ENCODE data around the gene DIP2B.

Gene DIP2B

GRCh38 chr12:50625029-50625925 is 120.5 kb downstream of the DIP2B start:
- Histone ChIP-seq H2AFZ (ENCODE audit: low read depth, low read length) (no peak overlapping the region), H3K79me2 (ENCODE audit: low read length) (no peaks in the 10 kb centered on the region), H4K20me1 (ENCODE audit: insufficient read depth, low read length) (no peaks in the 10 kb centered on the region), H3K4me3 (ENCODE audit: low read length) (no peak overlapping the region), H3K27me3 (ENCODE audit: low read depth, low read length) (no peaks in the 10 kb centered on the region), H3K27ac (ENCODE audit: low read length) (no peak overlapping the region), H3K9me3 (ENCODE audit: insufficient read depth, low read length) (no peaks in the 10 kb centered on the region), H3K4me2 (ENCODE audit: low read length) (peak overlapping the region; percentile 25; the same call in 1 of the 2 replicates), H3K36me3 (replicated peaks; ENCODE audit: low read depth, low read length) (peaks cover 7% of the 10 kb centered on the region), H3K4me1 (ENCODE audit: low read length) (peaks cover 16% of the 10 kb centered on the region), H3K9ac (ENCODE audit: low read length) (no peak overlapping the region)
- TF ChIP-seq CTCF (IDR thresholded peaks at IDR 0.05; ENCODE audit: low read depth, low read length) (no peak), EZH2phosphoT487 (IDR thresholded peaks at IDR 0.05; ENCODE audit: low read depth) (no peak)

GRCh38 chr12:50626026-50626425 is 121.2 kb downstream of the DIP2B start:
- no peak overlapping the region for H3K27ac ChIP-seq (ENCODE audit: low read length)

DNA sequence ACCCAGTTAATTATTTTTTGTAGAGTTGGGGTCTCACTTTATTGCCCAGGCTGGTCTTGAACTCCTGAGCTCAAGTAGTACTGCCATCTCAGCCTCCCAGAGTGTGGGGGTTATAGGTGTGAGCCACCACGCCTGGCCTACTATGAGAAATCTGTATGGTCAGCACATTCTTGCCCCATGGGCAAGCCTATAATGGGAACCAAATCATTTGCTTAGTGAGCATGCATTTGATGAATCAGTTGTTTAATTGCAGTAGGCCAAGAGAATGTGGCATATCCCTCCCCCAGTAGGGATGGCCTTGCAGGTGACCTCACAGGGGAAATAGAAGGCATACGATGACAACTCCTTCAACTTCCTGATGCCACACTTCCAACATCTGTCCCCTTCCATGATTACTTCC is 122.7 kb downstream of the DIP2B start:
- H3K36me3 ChIP-seq (replicated peaks; ENCODE audit: low read depth, low read length) = peaks cover 7% of the 10 kb centered on the region
- no peaks in the 10 kb centered on the region for H3K79me2 ChIP-seq (ENCODE audit: low read length)
- no peaks in the 10 kb centered on the region for H4K20me1 ChIP-seq (ENCODE audit: insufficient read depth, low read length)
- no peak for TF ChIP-seq EZH2phosphoT487 (IDR thresholded peaks at IDR 0.05; ENCODE audit: low read depth)
- no peak for TF ChIP-seq CTCF (IDR thresholded peaks at IDR 0.05; ENCODE audit: low read depth, low read length)
- no peak overlapping the region for H3K9ac ChIP-seq (ENCODE audit: low read length)
- H3K27ac ChIP-seq (ENCODE audit: low read length) = no peak overlapping the region
- no peak overlapping the region for H2AFZ ChIP-seq (ENCODE audit: low read depth, low read length)
- no peaks in the 10 kb centered on the region for H3K9me3 ChIP-seq (ENCODE audit: insufficient read depth, low read length)
- no peak overlapping the region for H3K4me3 ChIP-seq (ENCODE audit: low read length)
- H3K4me1 ChIP-seq (ENCODE audit: low read length) = peaks cover 16% of the 10 kb centered on the region
- no peak overlapping the region for H3K4me2 ChIP-seq (ENCODE audit: low read length)
- H3K27me3 ChIP-seq (ENCODE audit: low read depth, low read length) = no peaks in the 10 kb centered on the region

More at GRCh38 chr12:50626026-50626425, 121.2 kb downstream of the DIP2B start:
- H3K36me3 ChIP-seq (replicated peaks; ENCODE audit: low read depth, low read length) = peaks cover 7% of the 10 kb centered on the region
- H4K20me1 ChIP-seq (ENCODE audit: insufficient read depth, low read length) = no peaks in the 10 kb centered on the region
- no peak overlapping the region for H3K9ac ChIP-seq (ENCODE audit: low read length)
- H3K4me2 ChIP-seq (ENCODE audit: low read length) = peak overlapping the region; percentile 25
- no peaks in the 10 kb centered on the region for H3K79me2 ChIP-seq (ENCODE audit: low read length)
- no peak for TF ChIP-seq CTCF (IDR thresholded peaks at IDR 0.05; ENCODE audit: low read depth, low read length)
- no peak for TF ChIP-seq EZH2phosphoT487 (IDR thresholded peaks at IDR 0.05; ENCODE audit: low read depth)
- H3K27me3 ChIP-seq (ENCODE audit: low read depth, low read length) = no peaks in the 10 kb centered on the region
- H3K4me1 ChIP-seq (ENCODE audit: low read length) = peaks cover 16% of the 10 kb centered on the region
- H2AFZ ChIP-seq (ENCODE audit: low read depth, low read length) = no peak overlapping the region
- H3K9me3 ChIP-seq (ENCODE audit: insufficient read depth, low read length) = no peaks in the 10 kb centered on the region
- no peak overlapping the region for H3K4me3 ChIP-seq (ENCODE audit: low read length)

DNA sequence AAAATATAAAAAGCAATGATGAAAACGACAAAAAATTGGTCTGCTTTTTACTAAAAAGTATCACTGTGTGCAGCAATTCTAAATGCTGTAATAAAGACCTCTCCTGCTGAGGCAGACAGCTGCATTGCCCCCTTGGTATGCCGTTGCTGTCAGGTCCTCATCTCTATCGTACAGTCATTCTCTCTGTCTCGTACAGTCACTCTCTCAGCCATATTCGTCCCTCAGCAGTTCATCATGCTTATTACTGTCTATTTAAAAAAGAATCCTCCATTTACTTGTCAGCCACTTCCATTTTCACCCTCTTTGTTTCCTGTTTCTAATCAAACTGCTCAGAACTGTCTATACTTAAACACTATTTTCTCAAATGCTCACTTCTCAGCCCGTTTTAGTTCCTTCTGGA is 123.6 kb downstream of the DIP2B start:
- H3K79me2 ChIP-seq (ENCODE audit: low read length) = no peaks in the 10 kb centered on the region
- peaks cover 16% of the 10 kb centered on the region for H3K4me1 ChIP-seq (ENCODE audit: low read length)
- no peak overlapping the region for H2AFZ ChIP-seq (ENCODE audit: low read depth, low read length)
- H3K4me3 ChIP-seq (ENCODE audit: low read length) = no peak overlapping the region
- peaks cover 7% of the 10 kb centered on the region for H3K36me3 ChIP-seq (replicated peaks; ENCODE audit: low read depth, low read length)
- no peaks in the 10 kb centered on the region for H4K20me1 ChIP-seq (ENCODE audit: insufficient read depth, low read length)
- H3K9ac ChIP-seq (ENCODE audit: low read length) = no peak overlapping the region
- H3K27ac ChIP-seq (ENCODE audit: low read length) = no peak overlapping the region
- TF ChIP-seq EZH2phosphoT487 (IDR thresholded peaks at IDR 0.05; ENCODE audit: low read depth) = no peak
- no peak for TF ChIP-seq CTCF (IDR thresholded peaks at IDR 0.05; ENCODE audit: low read depth, low read length)
- H3K27me3 ChIP-seq (ENCODE audit: low read depth, low read length) = no peaks in the 10 kb centered on the region
- no peaks in the 10 kb centered on the region for H3K9me3 ChIP-seq (ENCODE audit: insufficient read depth, low read length)
- H3K4me2 ChIP-seq (ENCODE audit: low read length) = no peak overlapping the region

All from OCI-LY3 (cell line).